HG02981 (cell line): ENCODE data around the gene CABP7.

Experiments used
- ATAC-seq: cut with Tn5 transposase; IDR thresholded peaks from one replicate; pipeline ENCODE4 v1.9.1; 2021; ENCODE audit warnings: mild to moderate bottlenecking, moderate library complexity; ENCODE audit not compliant: unreplicated experiment

The CABP7 gene

GRCh38 chr22:29702000-29702930, 17.5 kb upstream of the CABP7 start:
- no peak for ATAC-seq

GRCh38 chr22:29702931-29703501, 16.8 kb upstream of the CABP7 start:
- ATAC-seq, result no peak

- no peak for ATAC-seq
Measured at GRCh38 chr22:29703569-29704195, 16.1 kb upstream of the CABP7 start.

- no peak for ATAC-seq
Measured at GRCh38 chr22:29704528-29705285, 15.1 kb upstream of the CABP7 start.

- ATAC-seq, result no peak
Measured at GRCh38 chr22:29705651-29706050, 14.2 kb upstream of the CABP7 start.

GRCh38 chr22:29706486-29706885, 13.3 kb upstream of the CABP7 start:
- ATAC-seq, result no peak

- ATAC-seq, result no peak
Measured at GRCh38 chr22:29707010-29707409, 12.8 kb upstream of the CABP7 start.

GRCh38 chr22:29707471-29707870, 12.3 kb upstream of the CABP7 start:
- ATAC-seq, result no peak

GRCh38 chr22:29710193-29710592, 9.6 kb upstream of the CABP7 start:
- no peak for ATAC-seq

- no peak for ATAC-seq
Measured at GRCh38 chr22:29710922-29711593, 8.7 kb upstream of the CABP7 start.

GRCh38 chr22:29712119-29712518, 7.7 kb upstream of the CABP7 start:
- no peak for ATAC-seq

GRCh38 chr22:29713156-29713727, 6.6 kb upstream of the CABP7 start:
- no peak for ATAC-seq

- no peak for ATAC-seq
Measured at GRCh38 chr22:29715240-29715639, 4.6 kb upstream of the CABP7 start.

GRCh38 chr22:29715705-29716104, 4.1 kb upstream of the CABP7 start:
- no peak for ATAC-seq

GRCh38 chr22:29716814-29717545, 2.8 kb upstream of the CABP7 start:
- ATAC-seq, result no peak

GRCh38 chr22:29717789-29718188, 2.0 kb upstream of the CABP7 start:
- no peak for ATAC-seq

GRCh38 chr22:29718949-29719898, 579 bp upstream of the CABP7 start:
- ATAC-seq, result no peak

- no peak for ATAC-seq
Measured at GRCh38 chr22:29720811-29721323, 1.1 kb downstream of the CABP7 start.
